Testis (tissue), 2 donors: ENCODE results near the gene HOXA5.

Experiments used
- CTCF ChIP-seq, 3 experiments: fragments of 450-650 bp in 2 of 3; fragments of 200-600 bp in 1 of 3; sonication (generic) in 1 of 3; IDR thresholded peaks; one replicate each; pipeline ENCODE4 v1.5.1; 2016 to 2019; ENCODE audit warnings: antibody characterized with exemption in 3 of 3, mild to moderate bottlenecking in 2 of 3, moderate library complexity in 1 of 3
- POLR2A ChIP-seq: fragments of 450-650 bp; IDR thresholded peaks from one replicate; pipeline ENCODE4 v1.6.1; 2017; ENCODE audit warnings: antibody characterized with exemption, mild to moderate bottlenecking, moderate library complexity

DNA sequence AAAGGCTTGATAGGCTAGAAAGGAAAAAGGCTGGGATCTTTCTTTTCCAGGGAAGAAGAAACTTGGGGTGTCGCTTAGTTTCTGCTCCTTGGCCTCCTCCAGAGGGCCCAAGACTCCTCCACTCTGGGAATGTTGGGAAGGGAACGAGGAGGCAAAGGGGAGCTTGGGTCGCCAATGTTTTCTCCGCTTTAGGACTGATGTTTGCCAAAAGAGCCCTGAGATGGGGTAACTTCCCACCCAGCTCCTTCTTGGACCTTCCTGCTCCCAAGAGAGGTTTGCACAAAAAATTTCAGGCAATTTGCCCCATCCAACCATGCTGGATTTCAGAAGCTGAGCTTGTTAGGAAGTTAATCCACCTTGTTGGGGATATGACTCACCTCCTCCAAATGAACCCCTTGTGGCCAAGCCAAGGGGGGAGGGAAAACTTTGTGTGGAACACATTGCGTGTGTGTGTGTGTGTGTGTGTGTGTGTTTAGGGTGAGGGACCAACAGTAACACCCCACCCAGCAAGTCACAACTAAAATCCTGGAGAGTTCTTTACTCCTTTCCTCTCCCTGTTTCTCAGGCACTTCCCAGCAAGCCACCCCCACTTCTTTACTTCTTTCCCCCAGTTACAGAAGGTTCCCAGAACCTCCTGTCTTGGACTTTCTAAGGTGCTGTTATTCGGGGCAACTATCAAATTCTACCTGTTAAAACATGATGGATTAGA, 32.3 kb downstream of the HOXA5 start:
- TF ChIP-seq POLR2A = no peak
- no peak for TF ChIP-seq CTCF (IDR thresholded peaks at IDR 0.05)
